22Rv1 (cell line): ENCODE measurements around the gene IRF6.

ENCODE experiments used
- ZFX ChIP-seq: fragments of 450-650 bp; IDR thresholded peaks from 2 replicates; pipeline ENCODE4 v1.6.1; 2017; ENCODE audit warnings: antibody characterized with exemption, borderline replicate concordance
- TF ChIP-seq, protein P1 (sequence below): fragments of 450-650 bp; IDR thresholded peaks from 2 replicates; pipeline ENCODE4 v1.5.1; 2017; ENCODE audit warnings: mild to moderate bottlenecking

DNA sequence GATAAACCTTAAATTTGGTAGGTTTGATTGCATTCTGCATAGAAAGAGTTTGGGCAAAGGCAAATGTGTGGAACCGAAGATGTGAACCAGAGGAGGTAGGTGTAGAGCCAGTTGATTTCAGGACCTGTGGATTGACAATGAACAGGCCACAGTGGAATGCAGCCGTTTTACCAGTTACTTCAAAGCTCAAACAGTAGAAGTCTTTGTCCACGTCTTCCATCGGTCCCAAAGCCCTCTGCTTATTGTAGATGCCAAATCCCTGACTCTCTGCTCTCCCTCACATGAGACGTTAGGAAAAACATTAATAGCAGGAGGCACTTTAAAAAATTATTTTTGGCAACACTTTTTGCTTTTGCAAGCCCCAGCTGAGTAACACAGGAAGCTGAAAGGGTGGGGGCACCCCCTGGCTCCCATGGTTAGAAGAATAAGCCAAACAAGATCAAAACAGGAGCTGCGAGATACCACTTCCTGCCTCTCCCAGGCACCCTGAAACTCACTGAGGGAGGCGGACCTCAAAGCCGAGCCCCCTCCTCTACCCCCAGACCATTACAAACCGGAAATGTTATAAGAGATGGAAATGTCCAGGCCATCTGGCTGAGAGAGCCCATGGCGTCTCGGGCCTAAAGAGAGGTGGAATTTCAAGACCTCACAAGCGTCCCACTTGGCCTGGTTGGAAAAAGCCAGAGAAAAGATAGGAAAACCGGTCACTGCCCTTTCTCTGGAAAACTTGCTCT lies 36.6 kb downstream of the IRF6 start:
- TF ChIP-seq, protein P1, sequence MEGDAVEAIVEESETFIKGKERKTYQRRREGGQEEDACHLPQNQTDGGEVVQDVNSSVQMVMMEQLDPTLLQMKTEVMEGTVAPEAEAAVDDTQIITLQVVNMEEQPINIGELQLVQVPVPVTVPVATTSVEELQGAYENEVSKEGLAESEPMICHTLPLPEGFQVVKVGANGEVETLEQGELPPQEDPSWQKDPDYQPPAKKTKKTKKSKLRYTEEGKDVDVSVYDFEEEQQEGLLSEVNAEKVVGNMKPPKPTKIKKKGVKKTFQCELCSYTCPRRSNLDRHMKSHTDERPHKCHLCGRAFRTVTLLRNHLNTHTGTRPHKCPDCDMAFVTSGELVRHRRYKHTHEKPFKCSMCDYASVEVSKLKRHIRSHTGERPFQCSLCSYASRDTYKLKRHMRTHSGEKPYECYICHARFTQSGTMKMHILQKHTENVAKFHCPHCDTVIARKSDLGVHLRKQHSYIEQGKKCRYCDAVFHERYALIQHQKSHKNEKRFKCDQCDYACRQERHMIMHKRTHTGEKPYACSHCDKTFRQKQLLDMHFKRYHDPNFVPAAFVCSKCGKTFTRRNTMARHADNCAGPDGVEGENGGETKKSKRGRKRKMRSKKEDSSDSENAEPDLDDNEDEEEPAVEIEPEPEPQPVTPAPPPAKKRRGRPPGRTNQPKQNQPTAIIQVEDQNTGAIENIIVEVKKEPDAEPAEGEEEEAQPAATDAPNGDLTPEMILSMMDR = no peak
- no peak for TF ChIP-seq ZFX
